GM12892 (cell line): Measurements from ENCODE around the gene HAO1.

ENCODE experiments used
- POLR2A ChIP-seq: IDR thresholded peaks from 2 replicates; pipeline ENCODE4 v1.6.1; 2011; ENCODE audit warnings: low read depth, low read length, control low read depth
- POLR2AphosphoS5 ChIP-seq: IDR thresholded peaks from 2 replicates; pipeline ENCODE4 v1.6.1; 2011; ENCODE audit warnings: low read depth, low read length, control low read depth
- TAF1 ChIP-seq: IDR thresholded peaks from 2 replicates; pipeline ENCODE4 v1.6.1; 2011; ENCODE audit warnings: low read depth, mild to moderate bottlenecking, control low read depth, low read length, borderline replicate concordance

DNA sequence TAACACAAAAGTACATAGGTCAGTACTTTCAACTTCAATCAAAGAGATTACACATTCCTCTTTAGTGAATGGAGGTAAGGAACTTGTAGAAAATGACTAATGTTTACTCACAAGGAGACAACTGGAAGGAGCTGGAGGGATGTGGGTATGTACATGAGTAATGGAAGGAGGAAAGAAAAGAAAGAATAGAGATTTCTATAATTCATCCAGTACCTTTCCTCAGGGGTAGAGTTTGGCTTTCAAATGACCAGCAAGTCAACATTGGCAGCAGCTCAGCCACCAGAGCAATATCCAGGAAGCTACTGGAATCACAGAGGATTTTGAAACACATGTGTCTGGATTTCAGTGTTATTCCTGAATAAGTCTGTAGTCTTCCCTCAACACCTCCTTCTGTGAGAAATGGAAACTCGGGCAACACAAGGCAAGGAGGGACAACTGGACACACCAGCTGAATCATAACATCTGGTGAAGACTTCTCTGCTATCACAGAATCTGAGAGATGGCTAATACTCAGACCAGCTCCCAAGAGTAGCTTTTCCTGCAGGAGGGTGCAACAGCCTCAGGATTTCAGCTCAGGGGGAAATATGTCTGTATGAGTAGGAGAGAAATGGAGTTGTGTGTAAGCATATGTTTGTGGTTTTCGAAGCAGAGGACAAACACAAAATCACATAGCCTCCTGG lies 98.8 kb downstream of the HAO1 start:
- no peak for TF ChIP-seq POLR2A
- TF ChIP-seq POLR2AphosphoS5: no peak
- TF ChIP-seq TAF1: no peak
